ENCODE measurements around the gene ERBB4. TPM values are rescaled to one million over a fixed set of nuclear protein-coding genes. Genes with fewer than 3 reads are reported as not detected.

Gene ERBB4
- total and polyA plus RNA-seq, 2 of the 8 experiments (the other 6 are each of a cell fraction or from before 2014, with no cell fraction given), result 0.34 to 1.3 TPM

DNA sequence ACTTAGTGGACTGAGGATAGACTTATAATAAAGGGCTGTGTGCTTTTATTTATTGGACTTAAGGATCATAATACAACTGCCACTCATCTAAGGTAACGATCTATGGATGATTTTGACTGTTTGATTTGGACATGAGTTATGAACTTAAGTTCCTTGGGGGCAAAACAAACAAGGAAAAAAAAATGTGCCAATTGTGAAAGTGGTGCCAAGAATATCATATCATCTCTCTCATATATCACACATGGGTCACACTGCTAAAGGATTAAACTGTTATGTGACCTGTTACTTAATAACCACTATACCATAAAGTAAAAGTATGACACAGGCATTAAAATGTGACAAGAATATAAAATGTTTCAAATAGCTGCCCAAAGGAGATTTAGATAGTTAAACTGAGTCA is 886.3 kb downstream of the ERBB4 start:
- Histone ChIP-seq H3K4ac (replicated peaks; ENCODE audit: insufficient read length, low read depth, low read length) (no peak overlapping the region), H3K4me2 (ENCODE audit: insufficient read depth in 1 of 2, low read depth in 2 of 2, low read length in 2 of 2) (no peak overlapping the region), H4K91ac (replicated peaks; ENCODE audit: insufficient read length, low read length) (no peak overlapping the region), H3K9ac (replicated peaks in 1 of 4; ENCODE audit: extremely low read depth in 1 of 4, low read depth in 3 of 4, low read length in 3 of 4) (no peak overlapping the region), H3K56ac (replicated peaks; ENCODE audit: insufficient read length, low read depth, low read length) (no peak overlapping the region), H3K27ac (ENCODE audit: low read depth, low read length) (no peak overlapping the region), H2BK120ac (replicated peaks; ENCODE audit: low read depth, low read length) (no peak overlapping the region), H3K9me3 (ENCODE audit: insufficient read depth in 2 of 2, low read depth in 1 of 2, low read length in 1 of 2) (no peaks in the 10 kb centered on the region), H3K23ac (ENCODE audit: insufficient read length) (no peak overlapping the region), H3K27me3 (replicated peaks in 1 of 4; ENCODE audit: control insufficient read depth in 3 of 4, extremely low read depth in 1 of 4, insufficient read depth in 3 of 4, low read length in 3 of 4) (no peaks in the 10 kb centered on the region), H2BK20ac (ENCODE audit: low read length) (no peak overlapping the region), H3K79me2 (ENCODE audit: control insufficient read depth in 1 of 2, insufficient read depth in 2 of 2, low read length in 2 of 2) (no peaks in the 10 kb centered on the region), H2AK5ac (ENCODE audit: low read depth, low read length) (no peak overlapping the region), H2BK5ac (ENCODE audit: low read depth, low read length) (no peak overlapping the region), H3K79me1 (ENCODE audit: low read depth, low read length) (no peaks in the 10 kb centered on the region), H3K23me2 (ENCODE audit: low read depth, low read length) (no peaks in the 10 kb centered on the region), H3K14ac (ENCODE audit: insufficient read length) (no peak overlapping the region), H2AFZ (ENCODE audit: low read length) (no peak overlapping the region), H3K18ac (ENCODE audit: extremely low read depth, low read length) (no peak overlapping the region), H4K8ac (ENCODE audit: extremely low read depth, insufficient read depth, low read length) (no peak overlapping the region), H3K4me3 (ENCODE audit: extremely low read depth in 1 of 4, insufficient read depth in 2 of 4, low read depth in 3 of 4, low read length in 4 of 4) (no peak overlapping the region), H2BK12ac (ENCODE audit: low read depth, low read length) (no peak overlapping the region), H2BK15ac (ENCODE audit: low read length) (no peak overlapping the region), H4K5ac (ENCODE audit: insufficient read length, low read depth, low read length) (no peak overlapping the region), H3K4me1 (replicated peaks in 1 of 4; ENCODE audit: control insufficient read depth in 3 of 4, insufficient read depth in 4 of 4, low read length in 3 of 4) (no peaks in the 10 kb centered on the region), H4K20me1 (replicated peaks in 1 of 2; ENCODE audit: control insufficient read depth in 1 of 2, insufficient read depth in 2 of 2, low read length in 2 of 2) (no peaks in the 10 kb centered on the region), H3K36me3 (ENCODE audit: control insufficient read depth in 2 of 4, insufficient read depth in 4 of 4, low read length in 3 of 4) (no peaks in the 10 kb centered on the region)
- ChIA-PET POLR2A (ENCODE audit: partially characterized antibody) (no interaction called here), CTCF (ENCODE audit: partially characterized antibody) (interaction anchor here (0.6 kb wide), 1 partner anchor 384 kb away, joined by 3 read pairs; no protein-coding TSS in a partner anchor)
- 81% methylated on average over 1 of the region's 1 CpG; no CpG with 5 or more reads in 1 of the 2 experiments for WGBS, 2 experiments (ENCODE audit: extremely low coverage in 1 of 2, insufficient coverage in 1 of 2, insufficient read length in 1 of 2, insufficient replicate concordance in 2 of 2, low coverage in 1 of 2, low lambda C conversion rate in 2 of 2, missing lambda C conversion rate in 1 of 2)
- DNase-seq (ENCODE audit: low read depth in 1 of 2, low spot score in 2 of 2) (no peak), FAIRE-seq (no peak)
- TF ChIP-seq SIX5 (IDR thresholded peaks at IDR 0.05; ENCODE audit: low read depth, low read length) (no peak), KDM4A (IDR thresholded peaks at IDR 0.05; ENCODE audit: low read depth, low read length, severe bottlenecking) (no peak), HDAC2 (IDR thresholded peaks at IDR 0.05; ENCODE audit: borderline replicate concordance in 1 of 2, low read depth in 2 of 2, low read length in 2 of 2) (no peak), GTF2F1 (IDR thresholded peaks at IDR 0.05; ENCODE audit: borderline replicate concordance, low read depth, low read length) (no peak), TEAD4 (IDR thresholded peaks at IDR 0.05; ENCODE audit: low read depth, low read length) (no peak), SAP30 (IDR thresholded peaks at IDR 0.05; ENCODE audit: insufficient read depth, insufficient replicate concordance, low read length) (no peak), CHD2 (IDR thresholded peaks at IDR 0.05; ENCODE audit: low read length) (no peak), POLR2A (IDR thresholded peaks at IDR 0.05; ENCODE audit: control extremely low read depth in 1 of 2, low read depth in 2 of 2, low read length in 2 of 2) (no peak), CHD1 (IDR thresholded peaks at IDR 0.05; ENCODE audit: low read depth, low read length) (no peak)
- TF ChIP-seq, protein P1, sequence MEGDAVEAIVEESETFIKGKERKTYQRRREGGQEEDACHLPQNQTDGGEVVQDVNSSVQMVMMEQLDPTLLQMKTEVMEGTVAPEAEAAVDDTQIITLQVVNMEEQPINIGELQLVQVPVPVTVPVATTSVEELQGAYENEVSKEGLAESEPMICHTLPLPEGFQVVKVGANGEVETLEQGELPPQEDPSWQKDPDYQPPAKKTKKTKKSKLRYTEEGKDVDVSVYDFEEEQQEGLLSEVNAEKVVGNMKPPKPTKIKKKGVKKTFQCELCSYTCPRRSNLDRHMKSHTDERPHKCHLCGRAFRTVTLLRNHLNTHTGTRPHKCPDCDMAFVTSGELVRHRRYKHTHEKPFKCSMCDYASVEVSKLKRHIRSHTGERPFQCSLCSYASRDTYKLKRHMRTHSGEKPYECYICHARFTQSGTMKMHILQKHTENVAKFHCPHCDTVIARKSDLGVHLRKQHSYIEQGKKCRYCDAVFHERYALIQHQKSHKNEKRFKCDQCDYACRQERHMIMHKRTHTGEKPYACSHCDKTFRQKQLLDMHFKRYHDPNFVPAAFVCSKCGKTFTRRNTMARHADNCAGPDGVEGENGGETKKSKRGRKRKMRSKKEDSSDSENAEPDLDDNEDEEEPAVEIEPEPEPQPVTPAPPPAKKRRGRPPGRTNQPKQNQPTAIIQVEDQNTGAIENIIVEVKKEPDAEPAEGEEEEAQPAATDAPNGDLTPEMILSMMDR (IDR thresholded peaks at IDR 0.05; ENCODE audit: control extremely low read depth in 1 of 3, insufficient read depth in 1 of 3, low read depth in 1 of 3, low read length in 3 of 3), result no peak
- TF ChIP-seq, protein P2, sequence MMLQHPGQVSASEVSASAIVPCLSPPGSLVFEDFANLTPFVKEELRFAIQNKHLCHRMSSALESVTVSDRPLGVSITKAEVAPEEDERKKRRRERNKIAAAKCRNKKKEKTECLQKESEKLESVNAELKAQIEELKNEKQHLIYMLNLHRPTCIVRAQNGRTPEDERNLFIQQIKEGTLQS (IDR thresholded peaks at IDR 0.05; ENCODE audit: insufficient read depth, low read depth, low read length), result no peak
